Activated CD8-positive, alpha-beta memory T cell treated with anti-CD3 and anti-CD28 coated beads, Interleukin-2, amount 50 U/mL, for 24 hours (primary cell): ENCODE measurements around the gene CYP27A1.

Source experiments
- DNase-seq: peaks from one replicate; pipeline ENCODE4 v3.0.0-alpha.2; 2020; ENCODE audit errors: extremely low read depth

CYP27A1 gene

GRCh38 chr2:218811382-218811781, 29.4 kb downstream of the CYP27A1 start:
- DNase-seq: no peak

GRCh38 chr2:218812096-218812815, 30.3 kb downstream of the CYP27A1 start:
- no peak for DNase-seq

GRCh38 chr2:218812861-218813260, 30.9 kb downstream of the CYP27A1 start:
- no peak for DNase-seq

GRCh38 chr2:218813771-218814460, 32.0 kb downstream of the CYP27A1 start:
- no peak for DNase-seq

- DNase-seq: no peak
These were observed 32.7 kb downstream of the CYP27A1 start for GRCh38 chr2:218814540-218815243.

GRCh38 chr2:218815244-218815637, 33.3 kb downstream of the CYP27A1 start:
- DNase-seq: no peak

- DNase-seq: no peak
These were observed 33.7 kb downstream of the CYP27A1 start for GRCh38 chr2:218815649-218816048.

- DNase-seq: no peak
These were observed 34.6 kb downstream of the CYP27A1 start for GRCh38 chr2:218816561-218817011.

- DNase-seq: no peak
These were observed 37.1 kb downstream of the CYP27A1 start for GRCh38 chr2:218819093-218819492.

GRCh38 chr2:218820746-218821369, 38.9 kb downstream of the CYP27A1 start:
- DNase-seq: no peak

GRCh38 chr2:218821605-218822211, 39.8 kb downstream of the CYP27A1 start:
- no peak for DNase-seq

GRCh38 chr2:218822622-218823021, 40.7 kb downstream of the CYP27A1 start:
- no peak for DNase-seq

GRCh38 chr2:218823196-218823855, 41.4 kb downstream of the CYP27A1 start:
- DNase-seq: no peak

- DNase-seq: no peak
These were observed 42.1 kb downstream of the CYP27A1 start for GRCh38 chr2:218824004-218824403.

GRCh38 chr2:218826791-218827190, 44.8 kb downstream of the CYP27A1 start:
- no peak for DNase-seq

- no peak for DNase-seq
These were observed 45.9 kb downstream of the CYP27A1 start for GRCh38 chr2:218827701-218828476.

- no peak for DNase-seq
These were observed 46.5 kb downstream of the CYP27A1 start for GRCh38 chr2:218828477-218828778.

GRCh38 chr2:218829868-218830451, 48.0 kb downstream of the CYP27A1 start:
- no peak for DNase-seq

- DNase-seq: no peak
These were observed 48.8 kb downstream of the CYP27A1 start for GRCh38 chr2:218830526-218831306.
